Measurements from ENCODE around the gene WNK4.

GRCh38 chr17:42759982-42760651 is 20.3 kb upstream of the WNK4 start:
- no peak for TF ChIP-seq CTCF (IDR thresholded peaks at IDR 0.05)
- TF ChIP-seq POLR2A (IDR thresholded peaks at IDR 0.05), result no peak
